Measurements from ENCODE around the gene TTC9C.

TTC9C gene

GRCh38 chr11:62770778-62771143 lies 42.5 kb downstream of the TTC9C start:
- peaks cover 7 to 24% (median 20%) of the 10 kb centered on the region in 5 donors for H3K4me1 ChIP-seq (ENCODE audit: control insufficient read depth in 5 of 5, insufficient read depth in 5 of 5, low read length in 5 of 5)
- peak overlapping the region; percentile 3 to 89 (median 80) for H3K9ac ChIP-seq (ENCODE audit: low read length in 5 of 5)
- peak overlapping the region; percentile 78 for H3K27ac ChIP-seq (ENCODE audit: low read depth, low read length)
- no peaks in the 10 kb centered on the region for H3K9me3 ChIP-seq (ENCODE audit: control insufficient read depth in 5 of 5, low read length in 5 of 5)
- peaks cover 0 to 4% (median 0%) of the 10 kb centered on the region in 5 donors for H3K27me3 ChIP-seq (ENCODE audit: control insufficient read depth in 5 of 5, insufficient read depth in 4 of 5, low read length in 5 of 5)
- H3K4me3 ChIP-seq (ENCODE audit: low read depth in 1 of 5, low read length in 5 of 5) = peak overlapping the region; percentile 75 to 86 (median 81)
- H3K36me3 ChIP-seq (ENCODE audit: control insufficient read depth in 5 of 5, insufficient read depth in 5 of 5, low read length in 5 of 5) = peaks cover 6 to 33% (median 23%) of the 10 kb centered on the region in 5 donors

GRCh38 chr11:62771144-62772021 lies 43.1 kb downstream of the TTC9C start, which contains the start of gene TAF6L:
Gene TAF6L (plus strand): TSS chr11:62771396. CDS start chr11:62775784, 4,388 bp downstream.
- Histone ChIP-seq H3K9me3 (ENCODE audit: control insufficient read depth in 5 of 5, low read length in 5 of 5) (no peaks in the 10 kb centered on the region), H3K9ac (ENCODE audit: low read length in 5 of 5) (peak within 1 kb of the TSS; percentile 74 to 89 (median 80)), H3K4me1 (ENCODE audit: control insufficient read depth in 5 of 5, insufficient read depth in 5 of 5, low read length in 5 of 5) (peaks cover 7 to 24% (median 20%) of the 10 kb centered on the region in 5 donors), H3K4me3 (ENCODE audit: low read depth in 1 of 5, low read length in 5 of 5) (peak within 1 kb of the TSS; percentile 75 to 87 (median 81)), H3K36me3 (ENCODE audit: control insufficient read depth in 5 of 5, insufficient read depth in 5 of 5, low read length in 5 of 5) (peaks cover 6 to 34% (median 23%) of the 10 kb centered on the region in 5 donors), H3K27me3 (ENCODE audit: control insufficient read depth in 5 of 5, insufficient read depth in 4 of 5, low read length in 5 of 5) (peaks cover 0 to 4% (median 0%) of the 10 kb centered on the region in 5 donors), H3K27ac (ENCODE audit: low read depth, low read length) (peak within 1 kb of the TSS; percentile 78)

- no peak overlapping the region for H3K27ac ChIP-seq (ENCODE audit: low read depth, low read length)
Measured at GRCh38 chr11:62774407-62774806, 46.1 kb downstream of the TTC9C start.

GRCh38 chr11:62775646-62776045 lies 47.4 kb downstream of the TTC9C start:
- peak overlapping the region in 1 of 5 donors; percentile 16 for H3K9ac ChIP-seq (ENCODE audit: low read length in 5 of 5)
- no peak overlapping the region for H3K4me3 ChIP-seq (ENCODE audit: low read depth in 1 of 5, low read length in 5 of 5)
- H3K4me1 ChIP-seq (ENCODE audit: control insufficient read depth in 5 of 5, insufficient read depth in 5 of 5, low read length in 5 of 5) = peaks cover 5 to 13% (median 10%) of the 10 kb centered on the region in 5 donors
- peaks cover 0 to 4% (median 0%) of the 10 kb centered on the region in 5 donors for H3K27me3 ChIP-seq (ENCODE audit: control insufficient read depth in 5 of 5, insufficient read depth in 4 of 5, low read length in 5 of 5)
- H3K27ac ChIP-seq (ENCODE audit: low read depth, low read length) = no peak overlapping the region
- H3K9me3 ChIP-seq (ENCODE audit: control insufficient read depth in 5 of 5, low read length in 5 of 5) = no peaks in the 10 kb centered on the region
- peaks cover 0 to 47% (median 32%) of the 10 kb centered on the region in 5 donors for H3K36me3 ChIP-seq (ENCODE audit: control insufficient read depth in 5 of 5, insufficient read depth in 5 of 5, low read length in 5 of 5)

More at GRCh38 chr11:62774407-62774806, 46.1 kb downstream of the TTC9C start:
- Histone ChIP-seq H3K4me3 (ENCODE audit: low read depth in 1 of 5, low read length in 5 of 5) (no peak overlapping the region), H3K9me3 (ENCODE audit: control insufficient read depth in 5 of 5, low read length in 5 of 5) (no peaks in the 10 kb centered on the region), H3K4me1 (ENCODE audit: control insufficient read depth in 5 of 5, insufficient read depth in 5 of 5, low read length in 5 of 5) (peaks cover 7 to 24% (median 20%) of the 10 kb centered on the region in 5 donors), H3K27me3 (ENCODE audit: control insufficient read depth in 5 of 5, insufficient read depth in 4 of 5, low read length in 5 of 5) (peaks cover 0 to 4% (median 0%) of the 10 kb centered on the region in 5 donors), H3K36me3 (ENCODE audit: control insufficient read depth in 5 of 5, insufficient read depth in 5 of 5, low read length in 5 of 5) (peaks cover 0 to 43% (median 32%) of the 10 kb centered on the region in 5 donors), H3K9ac (ENCODE audit: low read length in 5 of 5) (no peak overlapping the region)

GRCh38 chr11:62777389-62777788 lies 49.1 kb downstream of the TTC9C start:
- peaks cover 0 to 55% (median 40%) of the 10 kb centered on the region in 5 donors for H3K36me3 ChIP-seq (ENCODE audit: control insufficient read depth in 5 of 5, insufficient read depth in 5 of 5, low read length in 5 of 5)
- H3K4me3 ChIP-seq (ENCODE audit: low read depth in 1 of 5, low read length in 5 of 5) = no peak overlapping the region
- no peaks in the 10 kb centered on the region for H3K4me1 ChIP-seq (ENCODE audit: control insufficient read depth in 5 of 5, insufficient read depth in 5 of 5, low read length in 5 of 5)
- H3K9ac ChIP-seq (ENCODE audit: low read length in 5 of 5) = peak overlapping the region in 1 of 5 donors; percentile 4
- H3K9me3 ChIP-seq (ENCODE audit: control insufficient read depth in 5 of 5, low read length in 5 of 5) = no peaks in the 10 kb centered on the region
- no peaks in the 10 kb centered on the region for H3K27me3 ChIP-seq (ENCODE audit: control insufficient read depth in 5 of 5, insufficient read depth in 4 of 5, low read length in 5 of 5)
- H3K27ac ChIP-seq (ENCODE audit: low read depth, low read length) = no peak overlapping the region

GRCh38 chr11:62778441-62778840 lies 50.2 kb downstream of the TTC9C start:
- peak overlapping the region in 1 of 5 donors; percentile 28 for H3K9ac ChIP-seq (ENCODE audit: low read length in 5 of 5)
- H3K4me1 ChIP-seq (ENCODE audit: control insufficient read depth in 5 of 5, insufficient read depth in 5 of 5, low read length in 5 of 5) = no peaks in the 10 kb centered on the region
- H3K36me3 ChIP-seq (ENCODE audit: control insufficient read depth in 5 of 5, insufficient read depth in 5 of 5, low read length in 5 of 5) = peaks cover 0 to 61% (median 46%) of the 10 kb centered on the region in 5 donors
- H3K4me3 ChIP-seq (ENCODE audit: low read depth in 1 of 5, low read length in 5 of 5) = no peak overlapping the region
- no peaks in the 10 kb centered on the region for H3K9me3 ChIP-seq (ENCODE audit: control insufficient read depth in 5 of 5, low read length in 5 of 5)
- no peaks in the 10 kb centered on the region for H3K27me3 ChIP-seq (ENCODE audit: control insufficient read depth in 5 of 5, insufficient read depth in 4 of 5, low read length in 5 of 5)
- H3K27ac ChIP-seq (ENCODE audit: low read depth, low read length) = no peak overlapping the region

GRCh38 chr11:62782753-62783152 lies 54.5 kb downstream of the TTC9C start:
- H3K4me3 ChIP-seq (ENCODE audit: low read depth in 1 of 5, low read length in 5 of 5) = no peak overlapping the region
- no peak overlapping the region for H3K27ac ChIP-seq (ENCODE audit: low read depth, low read length)
- H3K9ac ChIP-seq (ENCODE audit: low read length in 5 of 5) = no peak overlapping the region
- H3K27me3 ChIP-seq (ENCODE audit: control insufficient read depth in 5 of 5, insufficient read depth in 4 of 5, low read length in 5 of 5) = no peaks in the 10 kb centered on the region
- H3K36me3 ChIP-seq (ENCODE audit: control insufficient read depth in 5 of 5, insufficient read depth in 5 of 5, low read length in 5 of 5) = peaks cover 0 to 34% (median 25%) of the 10 kb centered on the region in 5 donors
- no peaks in the 10 kb centered on the region for H3K9me3 ChIP-seq (ENCODE audit: control insufficient read depth in 5 of 5, low read length in 5 of 5)
- H3K4me1 ChIP-seq (ENCODE audit: control insufficient read depth in 5 of 5, insufficient read depth in 5 of 5, low read length in 5 of 5) = peaks cover 5 to 14% (median 11%) of the 10 kb centered on the region in 5 donors

- H3K4me3 ChIP-seq (ENCODE audit: low read depth in 1 of 5, low read length in 5 of 5) = peak overlapping the region; percentile 48 to 99 (median 87)
- no peaks in the 10 kb centered on the region for H3K9me3 ChIP-seq (ENCODE audit: control insufficient read depth in 5 of 5, low read length in 5 of 5)
- peaks cover 13 to 44% (median 38%) of the 10 kb centered on the region in 5 donors for H3K4me1 ChIP-seq (ENCODE audit: control insufficient read depth in 5 of 5, insufficient read depth in 5 of 5, low read length in 5 of 5)
- peaks cover 0 to 31% (median 28%) of the 10 kb centered on the region in 5 donors for H3K36me3 ChIP-seq (ENCODE audit: control insufficient read depth in 5 of 5, insufficient read depth in 5 of 5, low read length in 5 of 5)
- peak overlapping the region; percentile 66 to 90 (median 85) for H3K9ac ChIP-seq (ENCODE audit: low read length in 5 of 5)
- H3K27ac ChIP-seq (ENCODE audit: low read depth, low read length) = peak overlapping the region; percentile 90
- no peaks in the 10 kb centered on the region for H3K27me3 ChIP-seq (ENCODE audit: control insufficient read depth in 5 of 5, insufficient read depth in 4 of 5, low read length in 5 of 5)
Measured at GRCh38 chr11:62786318-62787004, 58.2 kb downstream of the TTC9C start.

GRCh38 chr11:62787005-62787759 lies 58.9 kb downstream of the TTC9C start, which contains the start of gene TMEM179B:
Gene TMEM179B (plus strand): TSS chr11:62787402. CDS start chr11:62787432, 30 bp downstream.
- Histone ChIP-seq H3K9ac (ENCODE audit: low read length in 5 of 5) (peak within 1 kb of the TSS; percentile 66 to 90 (median 85)), H3K4me3 (ENCODE audit: low read depth in 1 of 5, low read length in 5 of 5) (peak within 1 kb of the TSS; percentile 77 to 99 (median 98)), H3K27me3 (ENCODE audit: control insufficient read depth in 5 of 5, insufficient read depth in 4 of 5, low read length in 5 of 5) (no peaks in the 10 kb centered on the region), H3K4me1 (ENCODE audit: control insufficient read depth in 5 of 5, insufficient read depth in 5 of 5, low read length in 5 of 5) (peaks cover 14 to 51% (median 43%) of the 10 kb centered on the region in 5 donors), H3K9me3 (ENCODE audit: control insufficient read depth in 5 of 5, low read length in 5 of 5) (no peaks in the 10 kb centered on the region), H3K36me3 (ENCODE audit: control insufficient read depth in 5 of 5, insufficient read depth in 5 of 5, low read length in 5 of 5) (peaks cover 0 to 26% (median 21%) of the 10 kb centered on the region in 5 donors), H3K27ac (ENCODE audit: low read depth, low read length) (peak within 1 kb of the TSS; percentile 90)

Data from subcutaneous abdominal adipose tissue (tissue), 5 donors.